Muscle layer of colon (tissue), 2 donors: Measurements from ENCODE around the gene MSS51.
"Not testable (repeated sequence)": the region's sequence is repeated elsewhere in the genome, so short reads cannot be mapped to it uniquely, and the experiment has no call there.

ENCODE experiments used
- H3K27ac ChIP-seq: one replicate; pipeline ENCODE4 v1.7.0; 2013; ENCODE audit warnings: low read depth, mild to moderate bottlenecking, low read length, moderate library complexity
- H3K27me3 ChIP-seq, 2 donors: one replicate each; pipeline ENCODE4 v1.7.0; 2013; ENCODE audit warnings: low read length in 2 of 2, mild to moderate bottlenecking in 2 of 2; ENCODE audit not compliant: insufficient read depth in 2 of 2, control insufficient read depth in 1 of 2
- H3K36me3 ChIP-seq: one replicate; pipeline ENCODE4 v1.7.0; 2013; ENCODE audit warnings: mild to moderate bottlenecking, low read length; ENCODE audit not compliant: insufficient read depth
- H3K4me1 ChIP-seq: one replicate; pipeline ENCODE4 v1.7.0; 2013; ENCODE audit warnings: mild to moderate bottlenecking, low read length; ENCODE audit not compliant: insufficient read depth
- H3K4me3 ChIP-seq, 2 donors: one replicate each; pipeline ENCODE4 v1.7.0; 2013; ENCODE audit warnings: low read length in 2 of 2, low read depth in 1 of 2, mild to moderate bottlenecking in 1 of 2, moderate library complexity in 1 of 2
- H3K9ac ChIP-seq: one replicate; pipeline ENCODE4 v1.7.0; 2013; ENCODE audit warnings: low read length
- H3K9me3 ChIP-seq: one replicate; pipeline ENCODE4 v1.7.0; 2013; ENCODE audit warnings: mild to moderate bottlenecking, low read length
- donor health status: abdominal sarcoma.
- donor health status: Adenocarcinoma of cecum.

Gene MSS51

DNA sequence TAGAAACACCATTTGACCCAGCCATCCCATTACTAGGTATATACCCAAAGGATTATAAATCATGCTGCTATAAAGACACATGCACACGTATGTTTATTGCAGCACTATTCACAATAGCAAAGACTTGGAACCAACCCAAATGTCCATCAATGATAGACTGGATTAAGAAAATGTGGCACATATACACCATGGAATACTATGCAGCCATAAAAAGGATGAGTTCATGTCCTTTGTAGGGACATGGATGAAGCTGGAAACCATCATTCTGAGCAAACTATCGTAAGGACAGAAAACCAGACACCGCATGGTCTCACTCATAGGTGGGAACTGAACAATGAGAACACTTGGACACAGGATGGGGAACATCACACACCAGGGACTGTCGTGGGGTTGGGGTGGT is 39.0 kb downstream of the MSS51 start:
- H3K4me3 ChIP-seq, H3K27ac ChIP-seq, H3K27me3 ChIP-seq, H3K9ac ChIP-seq, H3K9me3 ChIP-seq, H3K4me1 ChIP-seq: not testable (repeated sequence)
- H3K36me3 ChIP-seq = peaks cover 39% of the 10 kb centered on the region

- H3K27ac ChIP-seq = no peak overlapping the region
- no peak overlapping the region for H3K4me3 ChIP-seq
- H3K4me1 ChIP-seq = no peaks in the 10 kb centered on the region
- H3K9ac ChIP-seq = no peak overlapping the region
- no peaks in the 10 kb centered on the region for H3K27me3 ChIP-seq
- H3K36me3 ChIP-seq = peaks cover 50% of the 10 kb centered on the region
- no peaks in the 10 kb centered on the region for H3K9me3 ChIP-seq
Measured at GRCh38 chr10:73388228-73388627, 45.1 kb downstream of the MSS51 start.

DNA sequence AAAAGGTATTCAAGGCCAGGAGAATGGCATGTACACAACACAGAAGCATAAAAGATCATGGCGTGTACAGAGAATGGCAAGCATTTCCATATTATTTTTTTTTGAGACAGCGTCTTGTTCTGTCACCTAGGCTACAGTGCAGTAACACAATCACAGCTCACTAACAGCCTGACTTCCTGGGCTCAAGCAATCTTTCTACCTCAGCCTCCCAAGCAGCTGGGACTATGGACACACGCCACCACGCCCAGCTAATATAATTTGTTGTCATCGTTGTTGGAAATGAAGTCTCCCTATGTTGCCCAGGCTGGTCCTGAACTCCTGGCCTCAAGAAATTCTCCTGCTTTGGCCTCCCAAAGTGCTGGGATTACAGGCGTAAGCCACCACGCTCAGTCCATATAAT is 46.8 kb downstream of the MSS51 start:
- H3K4me3 ChIP-seq = no peak overlapping the region
- no peak overlapping the region for H3K9ac ChIP-seq
- H3K9me3 ChIP-seq = no peaks in the 10 kb centered on the region
- peaks cover 64% of the 10 kb centered on the region for H3K36me3 ChIP-seq
- no peak overlapping the region for H3K27ac ChIP-seq
- no peaks in the 10 kb centered on the region for H3K27me3 ChIP-seq
- no peaks in the 10 kb centered on the region for H3K4me1 ChIP-seq

DNA sequence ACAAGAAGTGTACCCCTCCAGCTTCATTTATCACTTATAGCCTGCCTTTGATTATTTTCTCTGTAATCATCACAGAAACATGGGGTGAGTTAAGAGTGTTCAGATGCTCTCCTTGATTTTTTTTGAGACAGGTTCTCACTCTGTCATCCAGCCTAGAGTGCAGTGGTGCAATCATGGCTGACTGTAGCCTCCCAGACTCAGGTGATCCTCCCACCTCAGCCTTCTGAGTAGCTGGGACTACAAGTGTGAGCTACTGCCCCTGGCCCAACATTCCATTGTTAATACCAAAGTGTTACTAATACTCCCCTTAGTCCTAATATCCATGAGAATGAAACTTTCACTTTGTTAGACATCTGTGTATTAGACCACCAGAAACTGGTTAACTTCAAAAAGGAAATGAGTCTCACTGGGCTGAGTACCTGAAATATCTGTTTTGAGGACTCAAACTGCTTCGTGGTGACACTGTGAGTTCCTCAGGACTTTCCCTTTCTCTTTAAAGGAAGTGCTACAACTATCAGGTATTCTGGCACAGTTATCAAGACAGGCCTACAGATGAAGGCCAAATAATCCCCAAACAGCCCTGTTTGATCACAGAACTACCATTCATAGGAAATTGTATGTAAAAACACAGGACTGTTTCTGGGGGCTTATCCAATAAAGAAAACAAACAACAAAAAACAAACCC is 54.2 kb downstream of the MSS51 start:
- H3K27me3 ChIP-seq = no peaks in the 10 kb centered on the region
- H3K9ac ChIP-seq = no peak overlapping the region
- peaks cover 64% of the 10 kb centered on the region for H3K36me3 ChIP-seq
- H3K27ac ChIP-seq = no peak overlapping the region
- H3K4me3 ChIP-seq = no peak overlapping the region
- no peaks in the 10 kb centered on the region for H3K4me1 ChIP-seq
- H3K9me3 ChIP-seq = no peaks in the 10 kb centered on the region

- no peaks in the 10 kb centered on the region for H3K9me3 ChIP-seq
Measured at GRCh38 chr10:73376679-73377078, 56.7 kb downstream of the MSS51 start.

More at GRCh38 chr10:73376679-73377078, 56.7 kb downstream of the MSS51 start:
- H3K4me3 ChIP-seq = no peak overlapping the region
- H3K9ac ChIP-seq = no peak overlapping the region
- H3K27me3 ChIP-seq = no peaks in the 10 kb centered on the region
- H3K36me3 ChIP-seq = peaks cover 47% of the 10 kb centered on the region
- no peak overlapping the region for H3K27ac ChIP-seq
- no peaks in the 10 kb centered on the region for H3K4me1 ChIP-seq
